H1 (cell line): ENCODE results near the gene KCNJ9. TPM values are rescaled to one million over a fixed set of nuclear protein-coding genes. Genes with fewer than 3 reads are reported as not detected.

Experiments
- CTCF ChIA-PET: fragments of 300-600 bp; sonication (Branson Sonifier 250); formaldehyde crosslinking; loops from one replicate; lab custom pipeline; 2021; ENCODE audit not compliant: partially characterized antibody; lab: Charles Lee
- POLR2A ChIA-PET: fragments of 300-600 bp; sonication (Branson Sonifier 250); formaldehyde crosslinking; loops from one replicate; lab custom pipeline; 2021; ENCODE audit warnings: inconsistent platforms; ENCODE audit not compliant: partially characterized antibody; lab: Charles Lee
- DNase-seq, 2 experiments: peaks; one replicate each; pipeline versions ENCODE4 v3.0.0 to v3.0.0-alpha.2; 2010 to 2022; ENCODE audit warnings: low spot score in 2 of 2, low read depth in 1 of 2, mixed read lengths in 1 of 2
- FAIRE-seq: peaks from 2 replicates; lab custom pipeline; 2011; peaks lifted over from hg19 to GRCh38; lab: Jason Lieb, UNC
- H2AFZ ChIP-seq: 2 replicates; pipeline ENCODE4 v1.8.1; 2012; ENCODE audit warnings: low read length, inconsistent platforms
- H2AK5ac ChIP-seq: 2 replicates; pipeline ENCODE4 v1.6.1; 2013; ENCODE audit warnings: low read depth, low read length
- H2BK120ac ChIP-seq: replicated peaks from 2 replicates; pipeline ENCODE3; 2013; ENCODE audit warnings: low read depth, low read length, inconsistent platforms
- H2BK12ac ChIP-seq: 2 replicates; pipeline ENCODE4 v1.6.1; 2013; ENCODE audit warnings: low read depth, low read length
- H2BK15ac ChIP-seq: 2 replicates; pipeline ENCODE4 v1.6.1; 2013; ENCODE audit warnings: low read length
- H2BK20ac ChIP-seq: 2 replicates; pipeline ENCODE4 v1.6.1; 2013; ENCODE audit warnings: low read length
- H2BK5ac ChIP-seq: 2 replicates; pipeline ENCODE4 v1.6.1; 2013; ENCODE audit warnings: low read depth, low read length
- H3K14ac ChIP-seq: 2 replicates; pipeline ENCODE4 v1.6.1; 2013; ENCODE audit warnings: inconsistent platforms; ENCODE audit not compliant: insufficient read length
- H3K18ac ChIP-seq: 2 replicates; pipeline ENCODE4 v1.6.1; 2013; ENCODE audit warnings: low read length; ENCODE audit errors: extremely low read depth
- H3K23ac ChIP-seq: 2 replicates; pipeline ENCODE4 v1.6.1; 2013; ENCODE audit warnings: inconsistent platforms; ENCODE audit not compliant: insufficient read length
- H3K23me2 ChIP-seq: 2 replicates; pipeline ENCODE4 v1.6.1; 2013; ENCODE audit warnings: low read depth, low read length
- H3K27ac ChIP-seq: 2 replicates; pipeline ENCODE4 v1.6.1; 2011; ENCODE audit warnings: low read depth, low read length, inconsistent platforms
- H3K27me3 ChIP-seq, 4 experiments: replicated peaks in 1 of 4; 1 replicate in 1 of 4; 2 replicates in 3 of 4; pipeline versions ENCODE4 v1.6.1 to v1.8.1; 2011 to 2013; ENCODE audit warnings: low read length in 3 of 4, mild to moderate bottlenecking in 3 of 4, inconsistent platforms in 2 of 4, mixed read lengths in 2 of 4, moderate library complexity in 1 of 4; ENCODE audit not compliant: control insufficient read depth in 3 of 4, insufficient read depth in 3 of 4; ENCODE audit errors: extremely low read depth in 1 of 4
- H3K36me3 ChIP-seq, 4 experiments: 2 replicates each; pipeline versions ENCODE4 v1.6.1 to v1.8.1; 2011 to 2013; ENCODE audit warnings: mild to moderate bottlenecking in 4 of 4, low read length in 3 of 4, moderate library complexity in 2 of 4, control low read depth in 1 of 4, inconsistent platforms in 1 of 4; ENCODE audit not compliant: insufficient read depth in 4 of 4, control insufficient read depth in 2 of 4
- H3K4ac ChIP-seq: replicated peaks from 2 replicates; pipeline ENCODE3; 2013; ENCODE audit warnings: low read length, low read depth, mixed read lengths, inconsistent platforms; ENCODE audit not compliant: insufficient read length
- H3K4me1 ChIP-seq, 4 experiments: replicated peaks in 1 of 4; 1 replicate in 1 of 4; 2 replicates in 3 of 4; pipeline versions ENCODE4 v1.6.1 to v1.8.1; 2011 to 2013; ENCODE audit warnings: low read length in 3 of 4, inconsistent platforms in 2 of 4, mixed read lengths in 1 of 4; ENCODE audit not compliant: insufficient read depth in 4 of 4, control insufficient read depth in 3 of 4
- H3K4me2 ChIP-seq, 2 experiments: 2 replicates each; pipeline versions ENCODE4 v1.6.1 to v1.8.1; 2011 to 2013; ENCODE audit warnings: low read depth in 2 of 2, low read length in 2 of 2, control low read depth in 1 of 2, inconsistent platforms in 1 of 2, mild to moderate bottlenecking in 1 of 2; ENCODE audit not compliant: insufficient read depth in 1 of 2
- H3K4me3 ChIP-seq, 4 experiments: fragments of 200-600, 300-600 bp in 1 of 4; sonication (generic), shearing (Covaris generic), sonication (Bioruptor Twin) in 1 of 4; 2 replicates each; pipeline versions ENCODE4 v1.5.1 to v1.8.1; 2011 to 2016; ENCODE audit warnings: low read length in 4 of 4, low read depth in 3 of 4, control low read depth in 2 of 4, inconsistent platforms in 2 of 4, mild to moderate bottlenecking in 2 of 4, mixed read lengths in 1 of 4, moderate library complexity in 1 of 4; ENCODE audit not compliant: insufficient read depth in 2 of 4; ENCODE audit errors: extremely low read depth in 1 of 4
- H3K56ac ChIP-seq: replicated peaks from 2 replicates; pipeline ENCODE3; 2013; ENCODE audit warnings: low read depth, mild to moderate bottlenecking, mixed read lengths, low read length, inconsistent platforms; ENCODE audit not compliant: insufficient read length
- H3K79me1 ChIP-seq: 2 replicates; pipeline ENCODE4 v1.6.1; 2013; ENCODE audit warnings: low read depth, low read length, control low read depth
- H3K79me2 ChIP-seq, 2 experiments: 2 replicates each; pipeline versions ENCODE4 v1.6.1 to v1.8.1; 2012 to 2013; ENCODE audit warnings: low read length in 2 of 2, mild to moderate bottlenecking in 2 of 2, inconsistent platforms in 1 of 2; ENCODE audit not compliant: insufficient read depth in 2 of 2, control insufficient read depth in 1 of 2
- H3K9ac ChIP-seq, 4 experiments: replicated peaks in 1 of 4; 1 replicate in 1 of 4; 2 replicates in 3 of 4; pipeline versions ENCODE4 v1.6.1 to v1.8.1; 2011 to 2013; ENCODE audit warnings: low read depth in 3 of 4, low read length in 3 of 4, control low read depth in 2 of 4, mild to moderate bottlenecking in 2 of 4, moderate library complexity in 2 of 4, inconsistent platforms in 1 of 4; ENCODE audit errors: extremely low read depth in 1 of 4
- H3K9me3 ChIP-seq, 2 experiments: 2 replicates each; pipeline versions ENCODE4 v1.6.1 to v1.8.1; 2012 to 2013; ENCODE audit warnings: mild to moderate bottlenecking in 2 of 2, moderate library complexity in 2 of 2, control low read depth in 1 of 2, inconsistent platforms in 1 of 2, low read depth in 1 of 2, low read length in 1 of 2, mixed read lengths in 1 of 2; ENCODE audit not compliant: insufficient read depth in 2 of 2
- H4K20me1 ChIP-seq, 2 experiments: replicated peaks in 1 of 2; 2 replicates each; pipeline versions ENCODE3 to v1.8.1; 2011 to 2013; ENCODE audit warnings: inconsistent platforms in 2 of 2, low read length in 2 of 2, mild to moderate bottlenecking in 1 of 2; ENCODE audit not compliant: insufficient read depth in 2 of 2, control insufficient read depth in 1 of 2
- H4K5ac ChIP-seq: 2 replicates; pipeline ENCODE4 v1.6.1; 2013; ENCODE audit warnings: low read length, low read depth, mixed read lengths, inconsistent platforms; ENCODE audit not compliant: insufficient read length
- H4K8ac ChIP-seq: 2 replicates; pipeline ENCODE4 v1.8.0; 2013; ENCODE audit warnings: mild to moderate bottlenecking, moderate library complexity, low read length, inconsistent platforms; ENCODE audit not compliant: insufficient read depth; ENCODE audit errors: extremely low read depth
- H4K91ac ChIP-seq: replicated peaks from 2 replicates; pipeline ENCODE3; 2013; ENCODE audit warnings: low read length, mixed read lengths, inconsistent platforms; ENCODE audit not compliant: insufficient read length
- KDM4A ChIP-seq: IDR thresholded peaks from one replicate; pipeline ENCODE4 v1.7.1; 2012; ENCODE audit warnings: low read depth, mild to moderate bottlenecking, moderate library complexity, low read length, inconsistent platforms; ENCODE audit not compliant: severe bottlenecking
- WGBS, 2 experiments: shearing (Covaris generic) in 1 of 2; methylation state at CpG; one replicate each; pipeline versions ENCODE4 v1.1.6 to v1.1.7; 2013 to 2015; ENCODE audit warnings: low lambda C conversion rate in 2 of 2, mixed read lengths in 2 of 2, inconsistent platforms in 1 of 2, low coverage in 1 of 2, missing lambda C conversion rate in 1 of 2; ENCODE audit not compliant: insufficient replicate concordance in 2 of 2, insufficient coverage in 1 of 2, insufficient read length in 1 of 2; ENCODE audit errors: extremely low coverage in 1 of 2, missing lambda C conversion rate in 1 of 2; 5-methylcytosine and 5-hydroxymethylcytosine counted together
- polyA plus RNA-seq, 7 experiments: library from polyadenylated mRNA; depleted of rRNA in 3 of 7; stranded (reverse) in 5 of 7; unstranded in 2 of 7; fragments of >200 nt in 5 of 7; fragments of 200-250 nt in 2 of 7; gene quantifications; 1 replicate in 5 of 7; 2 replicates in 1 of 7; 4 replicates in 1 of 7; pipeline versions ENCODE4 v1.2.1 to v1.2.3, GENCODE V29; 2011 to 2013; ENCODE audit warnings: missing spikeins in 2 of 7, mixed read lengths in 2 of 7
- total RNA-seq: library from RNA; stranded (reverse); fragmentation: NEBNext Ultra II Directional; extraction: Animal tissue kit (Norgen Biotek cat#: 25700); gene quantifications from 2 replicates; pipeline ENCODE4 v1.2.1, GENCODE V29; 2021

KCNJ9 gene
- total and polyA plus RNA-seq, 2 of the 8 experiments (the other 6 are each of a cell fraction or from before 2014, with no cell fraction given), result 0.02 to 0.13 TPM

GRCh38 chr1:160045653-160046052, 35.7 kb upstream of the KCNJ9 start:
- Histone ChIP-seq H3K23ac (no peak overlapping the region), H3K27me3 (no peaks in the 10 kb centered on the region; a peak in 1 of 7 replicates), H3K36me3 (no peaks in the 10 kb centered on the region), H3K79me1 (no peaks in the 10 kb centered on the region), H2BK12ac (no peak overlapping the region), H2BK15ac (no peak overlapping the region), H2AK5ac (no peak overlapping the region), H3K9ac (no peak overlapping the region), H3K56ac (no peak overlapping the region), H2BK5ac (no peak overlapping the region), H3K27ac (no peak overlapping the region), H3K4ac (no peak overlapping the region), H3K9me3 (no peaks in the 10 kb centered on the region), H3K79me2 (no peaks in the 10 kb centered on the region), H2AFZ (no peak overlapping the region), H2BK20ac (no peak overlapping the region), H3K4me3 (no peak overlapping the region), H3K4me1 (peaks cover 10 to 24% (median 16%) of the 10 kb centered on the region in 4 experiments), H4K8ac (no peak overlapping the region), H3K23me2 (no peaks in the 10 kb centered on the region), H4K91ac (no peak overlapping the region), H3K14ac (no peak overlapping the region), H3K4me2 (no peak overlapping the region; a peak in 1 of 4 replicates), H4K20me1 (no peaks in the 10 kb centered on the region), H2BK120ac (no peak overlapping the region), H4K5ac (no peak overlapping the region), H3K18ac (no peak overlapping the region)
- ChIA-PET POLR2A (interaction anchor here (0.6 to 3.4 kb wide), 13 partner anchors 9 to 338 kb away, joined by 3 to 18 read pairs (median 4); partner anchors contain the start of gene PIGM), CTCF (interaction anchor here (0.7 to 46.4 kb wide), 26 partner anchors 9 to 1075 kb away, joined by 3 to 1874 read pairs (median 4); partner anchors contain the start of genes CFAP45, IGSF8, KCNJ10 and KCNJ9)
- DNase-seq (no peak), FAIRE-seq (no peak)
- 90% methylated on average over 2 of the region's 2 CpGs; no CpG with 5 or more reads in 1 of the 2 experiments for WGBS, 2 experiments
- TF ChIP-seq KDM4A, result no peak
